ENCODE results near the gene FMNL2.
"Not testable (repeated sequence)": the region's sequence is repeated elsewhere in the genome, so short reads cannot be mapped to it uniquely, and the experiment has no call there.

FMNL2 gene

DNA sequence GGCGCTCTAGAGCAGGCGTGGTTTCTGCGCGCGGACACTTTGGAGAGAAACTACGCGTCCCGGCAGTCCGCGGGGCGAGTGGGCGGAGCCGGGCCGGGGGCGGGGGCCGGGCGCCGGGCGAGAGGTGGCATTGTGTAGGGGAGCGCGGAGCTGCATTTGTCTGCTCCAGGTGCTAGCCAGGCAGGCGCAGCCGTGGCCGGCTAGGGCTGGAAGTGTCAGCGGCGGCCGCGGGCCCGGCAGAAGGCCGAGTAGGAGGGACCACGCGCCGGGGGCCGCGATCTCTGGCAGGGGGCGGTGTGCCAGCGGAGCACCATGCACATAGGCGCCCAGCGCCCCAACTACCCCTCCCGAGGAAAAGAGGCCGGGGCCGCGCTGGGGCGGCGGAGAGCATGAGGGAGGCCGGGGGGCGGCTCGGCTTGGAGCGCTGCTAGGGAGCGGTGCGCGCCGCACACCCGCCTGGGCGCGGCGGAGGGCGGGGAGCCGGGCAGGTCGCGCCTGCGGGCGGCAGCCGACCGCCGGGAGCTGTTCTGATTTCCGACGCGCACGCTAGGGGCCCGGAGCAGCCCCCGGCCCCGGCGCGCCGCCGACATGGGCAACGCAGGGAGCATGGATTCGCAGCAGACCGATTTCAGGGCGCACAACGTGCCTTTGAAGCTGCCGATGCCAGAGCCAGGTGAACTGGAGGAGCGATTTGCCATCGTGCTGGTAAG, at the start of gene FMNL2:
Gene FMNL2 (plus strand): TSS at position 159 of the 710 bp plus-strand sequence.
- DNase-seq (ENCODE audit: low spot score): peak; percentile 89

GRCh38 chr2:152292991-152293390, 42.0 kb upstream of the FMNL2 start:
- no peak for DNase-seq (ENCODE audit: low spot score)

- no peak for DNase-seq (ENCODE audit: low spot score)
These were observed 37.3 kb upstream of the FMNL2 start for GRCh38 chr2:152297715-152298114.

DNA sequence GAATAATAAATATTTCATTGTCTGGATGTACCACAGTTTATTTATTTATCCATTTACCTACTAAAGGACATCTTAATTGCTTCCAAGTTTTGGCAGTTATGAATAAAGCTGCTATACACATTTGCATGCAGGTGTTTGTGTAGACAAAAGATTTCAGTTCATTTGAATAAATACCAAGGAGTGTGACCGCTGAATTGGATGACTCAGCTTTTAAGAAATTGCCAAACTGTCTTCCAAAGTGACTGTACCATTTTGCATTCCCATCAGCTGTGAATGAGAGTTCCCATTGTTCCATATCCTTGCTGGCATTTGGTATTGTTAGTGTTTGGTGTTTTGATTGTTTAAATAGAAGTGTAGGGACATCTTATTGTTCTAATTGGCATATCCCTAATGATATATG, 36.2 kb upstream of the FMNL2 start:
- peak; percentile 28 for DNase-seq (ENCODE audit: low spot score)

DNA sequence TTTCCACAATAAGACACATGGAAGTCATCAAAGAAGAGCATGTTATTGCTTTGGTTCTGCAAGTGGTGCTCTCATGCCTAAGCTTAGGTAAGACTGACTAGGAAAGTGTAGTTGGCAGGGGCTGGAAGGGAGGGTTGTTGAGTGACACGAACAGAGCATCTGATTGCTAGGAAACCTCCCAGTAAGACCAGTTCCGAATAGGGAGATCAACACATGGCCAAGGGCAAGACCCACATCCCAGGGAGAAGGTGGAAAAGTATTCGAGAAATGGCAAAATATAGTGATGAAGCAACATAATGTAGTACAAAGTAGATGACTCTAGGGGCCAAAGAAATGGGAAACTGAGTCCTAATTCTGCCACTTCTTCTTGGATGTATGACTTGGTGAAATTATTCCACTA, 33.8 kb upstream of the FMNL2 start:
- no peak for DNase-seq (ENCODE audit: low spot score)

DNA sequence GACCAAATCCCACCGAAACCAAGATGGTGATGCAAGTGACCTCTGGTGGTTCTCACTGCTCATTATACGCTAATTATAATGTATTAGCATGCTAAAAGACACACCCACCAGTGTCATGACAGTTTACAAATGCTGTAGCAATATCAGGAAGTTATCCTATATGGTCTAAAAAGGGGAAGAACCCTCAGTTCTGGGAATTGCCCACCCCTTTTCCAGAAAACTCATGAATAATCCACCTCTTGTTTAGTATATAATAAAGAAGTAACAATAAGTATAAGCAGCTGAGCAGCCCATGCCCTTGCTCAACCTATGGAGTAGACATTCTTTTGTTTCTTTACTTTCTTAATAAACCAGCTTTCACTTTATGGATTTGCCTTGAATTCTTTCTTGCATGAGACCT, 31.0 kb upstream of the FMNL2 start:
- no peak for DNase-seq (ENCODE audit: low spot score)

- no peak for DNase-seq (ENCODE audit: low spot score)
These were observed 30.1 kb upstream of the FMNL2 start for GRCh38 chr2:152304836-152305235.

GRCh38 chr2:152307863-152308262, 27.1 kb upstream of the FMNL2 start:
- no peak for DNase-seq (ENCODE audit: low spot score)

DNA sequence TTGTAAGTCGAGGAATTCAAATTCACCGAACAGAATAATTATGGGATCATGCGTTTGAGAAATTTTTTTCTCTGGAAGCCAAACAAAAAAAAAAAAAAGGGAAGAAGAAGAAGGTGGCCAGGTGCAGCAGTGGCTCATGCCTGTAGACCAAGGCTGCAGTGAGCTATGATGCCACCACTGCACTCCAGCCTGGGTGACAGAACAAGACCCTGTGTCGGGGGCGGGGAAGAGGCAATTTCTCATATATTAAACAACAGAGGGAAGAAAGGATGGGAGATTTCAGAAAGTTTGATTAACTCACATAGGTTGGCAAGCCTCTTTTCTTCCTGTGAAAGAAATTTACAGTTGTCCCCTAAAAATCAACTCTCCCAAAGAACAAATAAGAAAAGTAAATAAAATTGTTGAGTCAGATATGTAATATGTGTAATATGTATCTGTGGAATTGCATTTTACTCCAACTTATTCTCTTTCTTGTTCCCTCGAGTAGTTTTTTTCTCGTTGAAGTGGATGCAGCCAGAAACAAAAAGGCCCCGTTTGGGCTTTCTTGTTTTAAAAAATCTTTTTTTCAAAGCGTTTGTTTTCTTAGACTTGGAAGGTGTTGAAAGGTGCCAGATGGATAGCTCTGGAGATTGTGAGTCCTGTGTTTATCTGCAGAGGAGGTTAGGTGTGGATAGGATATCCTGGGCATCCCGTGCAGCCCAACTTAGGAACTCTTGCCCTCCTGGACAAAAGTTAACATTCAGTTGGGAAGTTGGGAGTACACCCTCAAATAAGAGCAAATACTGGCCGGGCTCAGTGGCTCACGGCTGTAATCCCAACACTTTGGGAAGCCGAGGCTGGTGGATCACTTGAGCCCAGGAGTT, 25.4 kb upstream of the FMNL2 start:
- DNase-seq (ENCODE audit: low spot score): no peak

DNA sequence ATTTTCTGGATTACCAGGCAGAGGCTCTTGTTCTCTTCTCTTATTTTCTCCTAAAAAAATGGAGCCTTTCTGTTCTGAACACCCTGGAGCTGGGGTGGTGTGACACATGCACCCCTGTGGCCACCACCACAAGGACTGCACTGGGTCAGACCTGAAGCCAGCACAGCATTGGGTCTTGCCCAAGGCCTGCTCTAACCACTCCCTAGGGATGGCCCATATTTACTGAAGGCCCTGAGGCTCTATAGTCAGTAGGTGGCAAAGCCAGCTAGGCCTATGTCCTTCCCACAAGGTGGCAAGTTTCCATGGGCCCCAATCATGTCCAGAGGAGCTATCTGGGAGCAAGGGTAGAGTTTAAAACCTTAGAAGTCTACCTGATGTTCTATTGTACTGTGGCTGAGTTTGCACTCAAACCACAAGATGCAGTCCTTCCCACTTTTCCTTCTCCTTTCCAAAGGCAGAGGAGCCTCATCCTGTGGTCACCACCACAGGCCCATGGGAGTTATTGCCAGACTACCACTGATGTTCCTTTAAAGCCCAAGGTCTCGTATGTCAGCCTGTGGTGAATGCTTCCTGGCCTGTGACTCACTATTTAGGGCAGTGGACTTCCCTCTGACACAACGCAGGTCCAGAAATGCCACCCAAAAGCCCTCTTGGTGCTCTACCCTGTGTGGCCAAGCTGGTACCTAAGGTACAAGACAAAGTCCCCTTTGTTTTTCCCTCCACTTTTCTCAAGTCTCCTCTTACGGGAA, 15.0 kb upstream of the FMNL2 start:
- no peak for DNase-seq (ENCODE audit: low spot score)

GRCh38 chr2:152320814-152321213, 14.2 kb upstream of the FMNL2 start:
- no peak for DNase-seq (ENCODE audit: low spot score)

GRCh38 chr2:152322222-152322621, 12.8 kb upstream of the FMNL2 start:
- no peak for DNase-seq (ENCODE audit: low spot score)

DNA sequence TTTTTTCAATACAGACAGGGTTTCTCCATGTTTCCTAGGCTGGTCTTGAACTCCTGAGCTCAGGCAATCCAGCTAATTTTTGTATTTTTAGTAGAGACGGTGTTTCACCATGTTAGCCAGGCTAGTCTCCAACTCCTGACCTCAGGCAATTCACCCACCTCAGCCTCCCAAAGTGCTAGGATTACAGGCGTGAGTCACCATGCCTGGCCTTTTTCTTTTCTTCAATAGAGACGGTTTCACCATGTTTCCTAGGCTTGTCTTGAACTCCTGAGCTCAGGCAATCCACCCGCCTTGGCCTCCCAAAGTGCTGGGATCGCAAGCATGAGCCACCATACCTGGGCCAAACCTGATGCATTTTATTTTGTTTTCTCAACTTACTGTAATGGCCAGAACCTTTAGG, 9.8 kb upstream of the FMNL2 start:
- DNase-seq (ENCODE audit: low spot score): not testable (repeated sequence)

GRCh38 chr2:152326710-152327109, 8.3 kb upstream of the FMNL2 start:
- no peak for DNase-seq (ENCODE audit: low spot score)

- DNase-seq (ENCODE audit: low spot score): no peak
These were observed 7.0 kb upstream of the FMNL2 start for GRCh38 chr2:152328013-152328412.

DNA sequence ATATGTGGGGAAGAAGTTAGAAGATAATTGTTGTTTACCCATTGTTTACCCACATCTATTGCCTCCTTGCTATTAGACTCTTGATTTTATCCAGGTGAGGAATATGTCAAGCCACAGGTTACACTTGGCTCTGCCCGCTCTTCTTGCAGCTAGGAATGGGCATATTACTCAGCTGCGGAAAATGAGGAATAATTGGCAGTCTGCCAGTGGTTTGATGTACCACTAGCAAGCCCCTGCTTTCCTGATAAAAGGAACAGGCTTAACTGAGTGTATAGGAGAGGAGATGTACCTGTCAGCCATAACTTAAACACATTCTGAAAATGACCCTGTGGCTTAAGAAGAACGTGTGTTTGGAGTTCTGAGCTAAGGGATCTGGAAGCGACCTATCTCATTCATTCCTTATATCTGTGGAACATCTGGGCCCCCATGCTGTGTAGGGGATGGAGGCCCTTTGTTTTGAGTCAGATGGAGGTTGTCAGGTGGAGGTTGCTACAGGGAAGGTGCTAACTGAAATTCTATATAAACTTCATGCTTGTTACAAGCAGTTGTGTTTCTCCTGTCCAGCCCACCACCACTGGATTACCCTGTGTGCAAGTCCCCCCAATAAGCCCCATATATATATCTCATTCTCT, 4.6 kb upstream of the FMNL2 start:
- no peak for DNase-seq (ENCODE audit: low spot score)

- DNase-seq (ENCODE audit: low spot score): no peak
These were observed 316 bp upstream of the FMNL2 start for GRCh38 chr2:152334701-152335015.

DNA sequence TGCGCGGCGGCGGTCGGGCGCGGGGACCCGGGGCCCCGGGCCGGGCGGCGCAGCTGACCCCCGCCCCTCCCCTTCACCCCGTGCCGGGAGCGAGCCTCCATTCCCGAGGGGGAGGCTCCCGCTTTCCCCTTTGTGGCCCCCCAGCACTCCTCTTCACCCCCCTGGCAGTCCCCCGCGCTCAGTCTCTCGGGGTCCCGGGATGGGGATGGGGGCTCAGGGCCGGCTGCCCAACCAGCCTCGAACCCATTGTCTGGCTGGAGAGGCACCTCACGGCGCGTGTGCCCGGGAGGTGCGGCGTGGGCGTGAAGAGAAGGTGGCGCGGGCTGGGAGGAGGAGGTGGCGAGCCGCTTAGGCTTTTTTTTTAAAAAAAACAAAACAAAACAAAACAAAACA, 748 bp downstream of the FMNL2 start:
- DNase-seq (ENCODE audit: low spot score): peak; percentile 52

DNA sequence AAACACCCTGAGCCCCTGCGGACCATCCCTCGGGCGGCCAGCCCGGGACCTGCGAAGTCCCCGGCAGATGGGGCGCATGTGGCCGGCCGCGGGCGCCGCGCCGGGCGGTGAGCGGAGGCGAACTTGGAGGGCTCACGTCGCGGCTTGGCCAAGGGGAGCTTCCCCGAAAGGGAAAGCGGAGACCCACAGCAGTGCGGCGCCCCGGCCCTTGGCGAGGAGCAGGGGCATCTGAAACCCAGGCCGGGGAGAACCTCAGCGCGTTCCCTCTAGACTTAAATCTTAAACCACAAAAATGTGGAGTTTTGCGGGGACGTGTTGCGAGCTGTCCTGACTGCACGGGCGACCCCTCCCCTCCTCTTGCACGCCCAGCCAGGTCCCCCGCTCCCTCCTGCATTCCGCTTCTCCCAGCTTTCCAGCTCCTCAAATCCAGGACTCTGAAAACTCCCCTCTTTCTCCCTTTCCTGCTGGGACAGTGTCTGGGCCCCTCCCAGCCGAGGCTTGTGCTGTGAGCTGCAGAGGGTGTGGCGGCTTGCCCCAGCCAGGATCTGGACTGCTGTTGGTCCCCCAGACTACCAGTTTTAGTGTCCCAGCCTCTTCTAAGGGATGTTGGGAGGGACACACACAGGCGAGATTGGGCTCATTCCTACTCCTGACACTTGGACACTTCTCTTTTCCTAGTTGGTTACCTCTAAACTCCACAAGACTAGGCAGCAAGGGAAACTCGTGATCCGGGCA, 1.3 kb downstream of the FMNL2 start:
- DNase-seq (ENCODE audit: low spot score): peak; percentile 74

GRCh38 chr2:152336854-152337510, 2.0 kb downstream of the FMNL2 start:
- DNase-seq (ENCODE audit: low spot score): peak; percentile 47

- DNase-seq (ENCODE audit: low spot score): no peak
These were observed 2.5 kb downstream of the FMNL2 start for GRCh38 chr2:152337511-152337903.

All from RKO (cell line).